IMR-90 (cell line): ENCODE data around the gene TCF7L1. TPM values are rescaled to one million over a fixed set of nuclear protein-coding genes. Genes with fewer than 3 reads are reported as not detected.

ENCODE experiments used
- ATAC-seq: fragments of 200-7000 bp; cut with Tn5 transposase; 2 replicates; pipeline ENCODE4 v1.9.1; 2020; ENCODE audit warnings: low read depth, mild to moderate bottlenecking, moderate library complexity
- BruUV-seq: library from RNA; stranded (reverse); fragments of 400-500 nt; replicated peaks from 2 replicates; lab custom pipeline; 2021; lab: Mats Ljungman, UMichigan
- CTCF ChIA-PET: fragments of 300-600 bp; formaldehyde crosslinking; extraction: SDS; loops from one replicate; lab custom pipeline; 2021; ENCODE audit warnings: antibody characterized with exemption; lab: Yijun Ruan, JAX
- POLR2A ChIA-PET: fragments of 300-600 bp; sonication (Branson Sonifier 250); formaldehyde crosslinking; loops from one replicate; lab custom pipeline; 2022; ENCODE audit warnings: antibody characterized with exemption; ENCODE audit not compliant: unreplicated experiment; lab: Charles Lee
- DNase-seq: peaks from one replicate; pipeline ENCODE4 v3.0.0; 2013
- H2AFZ ChIP-seq: replicated peaks from 2 replicates; pipeline ENCODE3; 2013; ENCODE audit warnings: low read length, mild to moderate bottlenecking; ENCODE audit not compliant: poor library complexity
- H2AK5ac ChIP-seq: 2 replicates; pipeline ENCODE4 v1.6.1; 2013; ENCODE audit warnings: low read depth, low read length, inconsistent platforms
- H2AK9ac ChIP-seq: replicated peaks from 2 replicates; pipeline ENCODE3; 2013; ENCODE audit warnings: mild to moderate bottlenecking, low read depth, low read length, moderate library complexity; ENCODE audit not compliant: poor library complexity
- H2BK120ac ChIP-seq: 2 replicates; pipeline ENCODE4 v1.6.1; 2013; ENCODE audit warnings: low read depth, low read length, inconsistent platforms
- H2BK15ac ChIP-seq: 3 replicates; pipeline ENCODE4 v1.6.1; 2013; ENCODE audit warnings: low read depth, low read length, inconsistent platforms
- H2BK20ac ChIP-seq: 2 replicates; pipeline ENCODE4 v1.6.1; 2013; ENCODE audit warnings: low read depth, mild to moderate bottlenecking, inconsistent platforms, low read length, moderate library complexity
- H2BK5ac ChIP-seq: 2 replicates; pipeline ENCODE4 v1.6.1; 2013; ENCODE audit warnings: mild to moderate bottlenecking, low read depth, low read length, inconsistent platforms; ENCODE audit not compliant: poor library complexity, severe bottlenecking
- H3K14ac ChIP-seq: replicated peaks from 2 replicates; pipeline ENCODE4 v1.6.1; 2013; ENCODE audit warnings: low read depth, low read length, inconsistent platforms
- H3K18ac ChIP-seq: 2 replicates; pipeline ENCODE4 v1.6.1; 2013; ENCODE audit warnings: low read depth, low read length, control low read depth
- H3K23ac ChIP-seq: 2 replicates; pipeline ENCODE4 v1.6.1; 2013; ENCODE audit warnings: low read depth, low read length, inconsistent platforms
- H3K27ac ChIP-seq: 2 replicates; pipeline ENCODE4 v1.5.1; 2013; ENCODE audit warnings: mild to moderate bottlenecking, control low read depth, low read length; ENCODE audit not compliant: insufficient read depth
- H3K27me3 ChIP-seq: 2 replicates; pipeline ENCODE4 v1.6.1; 2013; ENCODE audit warnings: low read length; ENCODE audit not compliant: control insufficient read depth, insufficient read depth
- H3K36me3 ChIP-seq: 2 replicates; pipeline ENCODE4 v1.6.1; 2013; ENCODE audit warnings: low read length, mixed read lengths; ENCODE audit not compliant: control insufficient read depth, insufficient read depth
- H3K4ac ChIP-seq: 2 replicates; pipeline ENCODE4 v1.6.1; 2013; ENCODE audit warnings: low read depth, low read length, inconsistent platforms
- H3K4me1 ChIP-seq: 2 replicates; pipeline ENCODE4 v1.6.1; 2013; ENCODE audit warnings: low read length, mixed read lengths; ENCODE audit not compliant: control insufficient read depth, insufficient read depth
- H3K4me2 ChIP-seq: 2 replicates; pipeline ENCODE4 v1.6.1; 2013; ENCODE audit warnings: low read depth, mild to moderate bottlenecking, control low read depth, low read length, moderate library complexity
- H3K4me3 ChIP-seq: 2 replicates; pipeline ENCODE4 v1.5.1; 2013; ENCODE audit warnings: low read depth, mild to moderate bottlenecking, control low read depth, low read length, moderate library complexity; ENCODE audit not compliant: insufficient read depth
- H3K56ac ChIP-seq: 2 replicates; pipeline ENCODE4 v1.6.1; 2013; ENCODE audit warnings: low read length, inconsistent platforms; ENCODE audit not compliant: insufficient read depth; ENCODE audit errors: extremely low read depth
- H3K79me1 ChIP-seq, 2 experiments: 2 replicates each; pipeline ENCODE4 v1.6.1; 2013; ENCODE audit warnings: low read length in 2 of 2, inconsistent platforms in 1 of 2, low read depth in 1 of 2
- H3K9ac ChIP-seq: 2 replicates; pipeline ENCODE4 v1.6.1; 2013; ENCODE audit warnings: low read depth, low read length, control low read depth
- H3K9me1 ChIP-seq: 2 replicates; pipeline ENCODE4 v1.6.1; 2013; ENCODE audit warnings: low read length, inconsistent platforms; ENCODE audit not compliant: insufficient read depth
- H3K9me3 ChIP-seq: 2 replicates; pipeline ENCODE4 v1.6.1; 2013; ENCODE audit warnings: low read length; ENCODE audit not compliant: control insufficient read depth, insufficient read depth
- H4K20me1 ChIP-seq: 2 replicates; pipeline ENCODE4 v1.6.1; 2013; ENCODE audit warnings: low read length, inconsistent platforms; ENCODE audit not compliant: insufficient read depth
- H4K5ac ChIP-seq: 2 replicates; pipeline ENCODE4 v1.6.1; 2013; ENCODE audit warnings: mild to moderate bottlenecking, low read depth, low read length, control low read depth
- H4K8ac ChIP-seq, 2 experiments: 2 replicates each; pipeline ENCODE4 v1.6.1; 2013; ENCODE audit warnings: low read depth in 2 of 2, low read length in 2 of 2, control low read depth in 1 of 2, inconsistent platforms in 1 of 2
- H4K91ac ChIP-seq: 2 replicates; pipeline ENCODE4 v1.6.1; 2013; ENCODE audit warnings: low read depth, low read length, inconsistent platforms; ENCODE audit not compliant: insufficient read depth
- BHLHE40 ChIP-seq: fragments of 150-350 bp; IDR thresholded peaks from 2 replicates; pipeline ENCODE4 v1.6.1; 2016; ENCODE audit warnings: mild to moderate bottlenecking, low read depth, low read length
- CHD1 ChIP-seq: IDR thresholded peaks from 2 replicates; pipeline ENCODE4 v1.6.1; 2012; ENCODE audit warnings: low read depth, low read length, improper control_type of control experiment
- FOS ChIP-seq: fragments of 150-350 bp; IDR thresholded peaks from 2 replicates; pipeline ENCODE4 v1.6.1; 2016; ENCODE audit warnings: low read depth, low read length
- MAZ ChIP-seq: IDR thresholded peaks from 2 replicates; pipeline ENCODE4 v1.6.1; 2012; ENCODE audit warnings: low read depth, mild to moderate bottlenecking, low read length, improper control_type of control experiment, moderate library complexity, borderline replicate concordance
- MXI1 ChIP-seq: IDR thresholded peaks from 2 replicates; pipeline ENCODE4 v1.6.1; 2012; ENCODE audit warnings: low read depth, mild to moderate bottlenecking, low read length, moderate library complexity, borderline replicate concordance
- NFE2L2 ChIP-seq: fragments of 150-350 bp; IDR thresholded peaks from 2 replicates; pipeline ENCODE4 v1.6.1; 2016; ENCODE audit warnings: low read depth, mild to moderate bottlenecking, low read length
- POLR2A ChIP-seq: IDR thresholded peaks from 2 replicates; pipeline ENCODE4 v1.6.1; 2012; ENCODE audit warnings: mild to moderate bottlenecking, low read depth, low read length
- RAD21 ChIP-seq: IDR thresholded peaks from 2 replicates; pipeline ENCODE4 v1.6.1; 2012; ENCODE audit warnings: low read length, improper control_type of control experiment
- RCOR1 ChIP-seq: IDR thresholded peaks from 2 replicates; pipeline ENCODE4 v1.6.1; 2012; ENCODE audit warnings: mild to moderate bottlenecking, low read length, improper control_type of control experiment; ENCODE audit not compliant: insufficient replicate concordance
- RFX5 ChIP-seq: IDR thresholded peaks from 2 replicates; pipeline ENCODE4 v1.8.0; 2012; ENCODE audit warnings: low read depth, mild to moderate bottlenecking, low read length, moderate library complexity
- SMC3 ChIP-seq: fragments of 150-350 bp; IDR thresholded peaks from 2 replicates; pipeline ENCODE4 v1.6.1; 2016; ENCODE audit warnings: low read depth, mild to moderate bottlenecking, antibody characterized with exemption, low read length, moderate library complexity
- WGBS, 2 experiments: methylation state at CpG; one replicate each; pipeline versions ENCODE4 v1.1.5 to v1.1.7; 2013; ENCODE audit warnings: missing lambda C conversion rate in 2 of 2; ENCODE audit not compliant: insufficient read length in 1 of 2; ENCODE audit errors: extremely low coverage in 2 of 2; 5-methylcytosine and 5-hydroxymethylcytosine counted together
- dilution Hi-C: fragments of 300-500 bp; cut with HindIII; formaldehyde crosslinking; loops from one replicate; pipeline ENCODE4 v1.14.3; 2018; ENCODE audit warnings: low sequenced_read_pairs; ENCODE audit not compliant: unreplicated experiment
- in situ Hi-C: fragments of 300-500 bp; cut with MboI; formaldehyde crosslinking; loops from 3 replicates; pipeline ENCODE4 v1.14.3; 2019; ENCODE audit warnings: low sequenced_read_pairs, inconsistent platforms, mixed read lengths
- intact Hi-C: fragments of 100-400 bp; cut with micrococcal nuclease; formaldehyde crosslinking; loops from 2 replicates; pipeline ENCODE4 v1.10.0; 2022
- polyA plus RNA-seq, 3 experiments: library from polyadenylated mRNA; depleted of rRNA; stranded (reverse); fragments of >200 nt; gene quantifications; 2 replicates each; pipeline ENCODE4 v1.2.3, GENCODE V29; 2012; ENCODE audit warnings: low replicate concordance in 1 of 3
- total RNA-seq: library from RNA; depleted of rRNA; stranded (reverse); fragments of >200 nt; gene quantifications from 2 replicates; pipeline ENCODE4 v1.2.3, GENCODE V29; 2012
- TF ChIP-seq, protein P1 (sequence below): conservative IDR thresholded peaks from 2 replicates; pipeline ENCODE4 v1.5.1; 2012; ENCODE audit warnings: mild to moderate bottlenecking, low read depth, low read length, improper control_type of control experiment
- TF ChIP-seq, protein P2 (sequence below): fragments of 150-350 bp; IDR thresholded peaks from 2 replicates; pipeline ENCODE4 v1.6.1; 2017; ENCODE audit warnings: mild to moderate bottlenecking, antibody characterized with exemption, low read length, low read depth
- TF ChIP-seq, protein P3 (sequence below): fragments of 150-350 bp; IDR thresholded peaks from 2 replicates; pipeline ENCODE4 v1.6.1; 2016; ENCODE audit warnings: low read depth, mild to moderate bottlenecking, low read length, moderate library complexity, borderline replicate concordance

Gene TCF7L1
- total and polyA plus RNA-seq, 2 of the 4 experiments (the other 2 are of a cell fraction), result 0.72 to 11.1 TPM

DNA sequence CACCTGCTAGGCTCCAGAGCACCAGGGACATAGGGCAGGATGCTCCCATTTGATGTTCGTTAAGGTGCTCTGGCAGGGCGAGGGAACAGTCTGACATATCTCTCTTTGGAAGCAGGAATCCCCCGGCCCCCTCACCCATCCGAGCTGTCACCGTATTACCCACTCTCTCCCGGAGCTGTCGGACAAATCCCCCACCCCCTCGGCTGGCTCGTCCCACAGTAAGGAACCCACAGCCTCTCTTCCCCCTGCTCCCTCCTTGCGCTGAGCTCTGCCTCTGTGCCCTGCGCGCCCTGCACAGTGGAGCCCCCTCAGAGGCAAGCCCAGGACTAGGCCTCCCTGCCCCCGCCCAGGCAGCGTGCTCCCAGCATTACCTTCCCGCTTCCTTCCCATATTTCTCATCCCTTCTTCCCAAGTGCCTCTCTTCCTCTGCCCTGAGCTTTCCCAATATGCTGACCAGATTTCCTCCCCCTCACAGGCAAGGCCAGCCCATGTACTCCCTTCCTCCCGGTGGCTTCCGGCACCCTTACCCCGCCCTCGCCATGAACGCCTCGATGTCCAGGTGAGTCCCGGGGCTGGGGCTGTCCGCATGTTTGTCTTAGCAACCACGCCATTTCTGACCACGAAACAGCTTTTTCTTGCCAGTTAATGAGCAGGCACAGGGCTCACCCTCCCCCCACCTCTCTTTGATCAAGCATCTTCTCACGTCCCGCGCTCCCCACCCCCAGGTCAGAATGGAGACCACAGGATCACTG is 170.8 kb downstream of the TCF7L1 start:
- no peak overlapping the region for H2BK120ac ChIP-seq
- peaks cover 6 to 17% of the 10 kb centered on the region in 2 experiments; a peak in 3 of 4 replicates for H3K79me1 ChIP-seq
- H4K91ac ChIP-seq, result no peak overlapping the region
- no peak overlapping the region for H4K8ac ChIP-seq
- no peak overlapping the region for H2AK9ac ChIP-seq
- DNase-seq, result no peak
- no peak overlapping the region for H3K23ac ChIP-seq
- no peak overlapping the region for H2BK15ac ChIP-seq
- no peak overlapping the region for H2AFZ ChIP-seq
- no peak for ATAC-seq
- no peak overlapping the region for H3K9ac ChIP-seq
- peaks cover 4% of the 10 kb centered on the region for H3K4me1 ChIP-seq
- no peak overlapping the region for H4K5ac ChIP-seq
- H3K36me3 ChIP-seq, result peaks cover 49% of the 10 kb centered on the region
- peaks cover 6% of the 10 kb centered on the region for H3K9me1 ChIP-seq
- no peaks in the 10 kb centered on the region for H3K9me3 ChIP-seq
- WGBS, 2 experiments, result 92% methylated on average over 15 of the region's 28 CpGs; no CpG with 5 or more reads in 1 of the 2 experiments
- no peak overlapping the region for H2AK5ac ChIP-seq
- dilution Hi-C loops (no loop called here), intact Hi-C loops (no loop called here), in situ Hi-C loops (no loop called here)
- H3K4me2 ChIP-seq, result no peak overlapping the region
- H3K27me3 ChIP-seq, result no peaks in the 10 kb centered on the region
- ChIA-PET CTCF (no interaction called here), POLR2A (interaction anchor here (0.6 kb wide), 2 partner anchors 280 to 380 kb away, joined by 3 to 5 read pairs; no protein-coding TSS in a partner anchor)
- TF ChIP-seq RCOR1 (no peak), FOS (no peak), MAZ (no peak), POLR2A (no peak), CHD1 (no peak), BHLHE40 (no peak), NFE2L2 (no peak), SMC3 (no peak), RFX5 (no peak), RAD21 (no peak), MXI1 (no peak)
- TF ChIP-seq, protein P1, sequence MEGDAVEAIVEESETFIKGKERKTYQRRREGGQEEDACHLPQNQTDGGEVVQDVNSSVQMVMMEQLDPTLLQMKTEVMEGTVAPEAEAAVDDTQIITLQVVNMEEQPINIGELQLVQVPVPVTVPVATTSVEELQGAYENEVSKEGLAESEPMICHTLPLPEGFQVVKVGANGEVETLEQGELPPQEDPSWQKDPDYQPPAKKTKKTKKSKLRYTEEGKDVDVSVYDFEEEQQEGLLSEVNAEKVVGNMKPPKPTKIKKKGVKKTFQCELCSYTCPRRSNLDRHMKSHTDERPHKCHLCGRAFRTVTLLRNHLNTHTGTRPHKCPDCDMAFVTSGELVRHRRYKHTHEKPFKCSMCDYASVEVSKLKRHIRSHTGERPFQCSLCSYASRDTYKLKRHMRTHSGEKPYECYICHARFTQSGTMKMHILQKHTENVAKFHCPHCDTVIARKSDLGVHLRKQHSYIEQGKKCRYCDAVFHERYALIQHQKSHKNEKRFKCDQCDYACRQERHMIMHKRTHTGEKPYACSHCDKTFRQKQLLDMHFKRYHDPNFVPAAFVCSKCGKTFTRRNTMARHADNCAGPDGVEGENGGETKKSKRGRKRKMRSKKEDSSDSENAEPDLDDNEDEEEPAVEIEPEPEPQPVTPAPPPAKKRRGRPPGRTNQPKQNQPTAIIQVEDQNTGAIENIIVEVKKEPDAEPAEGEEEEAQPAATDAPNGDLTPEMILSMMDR, result no peak
- TF ChIP-seq, protein P2, sequence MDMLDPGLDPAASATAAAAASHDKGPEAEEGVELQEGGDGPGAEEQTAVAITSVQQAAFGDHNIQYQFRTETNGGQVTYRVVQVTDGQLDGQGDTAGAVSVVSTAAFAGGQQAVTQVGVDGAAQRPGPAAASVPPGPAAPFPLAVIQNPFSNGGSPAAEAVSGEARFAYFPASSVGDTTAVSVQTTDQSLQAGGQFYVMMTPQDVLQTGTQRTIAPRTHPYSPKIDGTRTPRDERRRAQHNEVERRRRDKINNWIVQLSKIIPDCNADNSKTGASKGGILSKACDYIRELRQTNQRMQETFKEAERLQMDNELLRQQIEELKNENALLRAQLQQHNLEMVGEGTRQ, result no peak
- TF ChIP-seq, protein P3, sequence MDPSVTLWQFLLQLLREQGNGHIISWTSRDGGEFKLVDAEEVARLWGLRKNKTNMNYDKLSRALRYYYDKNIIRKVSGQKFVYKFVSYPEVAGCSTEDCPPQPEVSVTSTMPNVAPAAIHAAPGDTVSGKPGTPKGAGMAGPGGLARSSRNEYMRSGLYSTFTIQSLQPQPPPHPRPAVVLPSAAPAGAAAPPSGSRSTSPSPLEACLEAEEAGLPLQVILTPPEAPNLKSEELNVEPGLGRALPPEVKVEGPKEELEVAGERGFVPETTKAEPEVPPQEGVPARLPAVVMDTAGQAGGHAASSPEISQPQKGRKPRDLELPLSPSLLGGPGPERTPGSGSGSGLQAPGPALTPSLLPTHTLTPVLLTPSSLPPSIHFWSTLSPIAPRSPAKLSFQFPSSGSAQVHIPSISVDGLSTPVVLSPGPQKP, result no peak
- H4K20me1 ChIP-seq, result 0 out of 2 replicates have a peak, but pooled peaks cover 5% of the 10 kb centered on the region
- H3K56ac ChIP-seq, result no peak overlapping the region
- no peak overlapping the region for H2BK20ac ChIP-seq
- no peak overlapping the region for H3K14ac ChIP-seq
- H3K18ac ChIP-seq, result no peak overlapping the region
- BruUV-seq, result no TSS peak
- no peak overlapping the region for H3K27ac ChIP-seq
- H3K4ac ChIP-seq, result no peak overlapping the region
- no peak overlapping the region for H2BK5ac ChIP-seq
- no peak overlapping the region for H3K4me3 ChIP-seq
